ENCODE data around the gene AOAH. TPM values are rescaled to one million over a fixed set of nuclear protein-coding genes. Genes with fewer than 3 reads are reported as not detected.

The AOAH gene
- total and polyA plus RNA-seq, 2 experiments from 2014 or later = not detected

DNA sequence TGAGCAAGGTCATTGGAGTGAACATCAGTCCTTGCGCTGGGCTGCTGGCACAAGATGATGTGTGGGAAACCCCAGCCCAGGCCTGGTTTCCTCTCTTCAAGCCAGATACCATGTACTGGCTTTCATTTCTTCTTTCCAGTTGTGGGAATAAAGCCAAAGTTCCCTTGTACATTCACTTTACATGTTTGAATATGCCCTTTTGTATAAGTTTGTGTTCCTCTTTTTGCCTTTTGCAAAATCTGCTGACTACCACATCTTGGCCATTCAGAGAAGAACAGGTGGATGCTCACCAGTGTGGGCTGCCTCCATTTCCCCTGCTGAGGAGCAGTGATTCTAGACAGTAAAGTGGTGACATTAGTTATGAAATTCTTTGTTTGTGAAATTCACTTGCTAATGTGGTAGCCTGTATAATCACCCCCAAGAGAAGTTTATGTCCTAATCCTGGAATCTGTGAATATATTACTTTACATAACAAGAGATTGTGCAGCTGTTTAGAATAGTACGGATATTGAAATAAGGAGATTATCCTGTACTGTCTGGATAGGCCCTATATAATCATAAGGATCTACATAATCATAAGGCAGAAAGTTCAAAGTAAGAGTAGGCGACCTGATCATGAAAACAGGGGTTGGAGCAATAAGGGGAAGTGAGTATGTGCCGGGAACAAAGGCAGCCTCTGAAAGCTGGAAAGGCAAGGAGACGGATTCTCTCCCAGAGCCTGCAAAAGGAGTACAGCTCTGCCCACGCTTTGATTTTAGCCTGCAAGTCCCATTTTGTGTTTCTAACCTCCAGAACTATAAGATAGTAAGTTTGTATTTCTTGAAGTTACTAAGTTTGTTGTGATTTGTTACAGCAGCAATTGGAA is 18.8 kb upstream of the AOAH start:
- Histone ChIP-seq H3K9me3 (ENCODE audit: low read depth) (no peaks in the 10 kb centered on the region), H3K4me1 (ENCODE audit: insufficient read depth) (no peaks in the 10 kb centered on the region), H3K36me3 (ENCODE audit: low read depth) (no peaks in the 10 kb centered on the region), H3K27ac (no peak overlapping the region), H3K4me3 (no peak overlapping the region), H2AFZ (no peak overlapping the region), H3F3A (ENCODE audit: insufficient read depth) (no peaks in the 10 kb centered on the region), H3K9ac (no peak overlapping the region), H3K79me2 (ENCODE audit: insufficient read depth) (no peaks in the 10 kb centered on the region), H3K27me3 (replicated peaks; ENCODE audit: insufficient read depth) (no peaks in the 10 kb centered on the region), H4K20me1 (ENCODE audit: insufficient read depth) (no peaks in the 10 kb centered on the region), H3K9me2 (ENCODE audit: insufficient read depth) (no peaks in the 10 kb centered on the region), H3K4me2 (ENCODE audit: unreplicated experiment) (no peak overlapping the region)
- DNase-seq = no peak
- in situ Hi-C loops (cut with MboI) = no loop called here
- no peak for TF ChIP-seq EZH2 (IDR thresholded peaks at IDR 0.05; ENCODE audit: insufficient read depth, poor library complexity, severe bottlenecking)
- TF ChIP-seq EZH2phosphoT487 (IDR thresholded peaks at IDR 0.05; ENCODE audit: insufficient read depth, low read depth) = no peak
- 30 to 34% methylated on average over 6 of the region's 6 CpGs for WGBS, 2 experiments (ENCODE audit: low coverage in 1 of 2, low lambda C conversion rate in 2 of 2, missing lambda C conversion rate in 2 of 2)

- Histone ChIP-seq H3K4me2 (ENCODE audit: unreplicated experiment) (no peak overlapping the region), H3K27ac (no peak overlapping the region), H3K36me3 (ENCODE audit: low read depth) (no peaks in the 10 kb centered on the region), H3K9me3 (ENCODE audit: low read depth) (no peaks in the 10 kb centered on the region), H3K9ac (no peak overlapping the region), H3K27me3 (replicated peaks; ENCODE audit: insufficient read depth) (no peaks in the 10 kb centered on the region), H3K9me2 (ENCODE audit: insufficient read depth) (no peaks in the 10 kb centered on the region), H3K4me3 (no peak overlapping the region), H3F3A (ENCODE audit: insufficient read depth) (no peaks in the 10 kb centered on the region), H2AFZ (no peak overlapping the region), H3K79me2 (ENCODE audit: insufficient read depth) (no peaks in the 10 kb centered on the region), H4K20me1 (ENCODE audit: insufficient read depth) (no peaks in the 10 kb centered on the region), H3K4me1 (ENCODE audit: insufficient read depth) (no peaks in the 10 kb centered on the region)
- no peak for DNase-seq
- in situ Hi-C loops (cut with MboI) = no loop called here
- TF ChIP-seq EZH2 (IDR thresholded peaks at IDR 0.05; ENCODE audit: insufficient read depth, poor library complexity, severe bottlenecking) (no peak), EZH2phosphoT487 (IDR thresholded peaks at IDR 0.05; ENCODE audit: insufficient read depth, low read depth) (no peak)
- 30 to 32% methylated on average over 3 of the region's 3 CpGs for WGBS, 2 experiments (ENCODE audit: low coverage in 1 of 2, low lambda C conversion rate in 2 of 2, missing lambda C conversion rate in 2 of 2)
These were observed 17.6 kb upstream of the AOAH start for GRCh38 chr7:36741866-36742265.

DNA sequence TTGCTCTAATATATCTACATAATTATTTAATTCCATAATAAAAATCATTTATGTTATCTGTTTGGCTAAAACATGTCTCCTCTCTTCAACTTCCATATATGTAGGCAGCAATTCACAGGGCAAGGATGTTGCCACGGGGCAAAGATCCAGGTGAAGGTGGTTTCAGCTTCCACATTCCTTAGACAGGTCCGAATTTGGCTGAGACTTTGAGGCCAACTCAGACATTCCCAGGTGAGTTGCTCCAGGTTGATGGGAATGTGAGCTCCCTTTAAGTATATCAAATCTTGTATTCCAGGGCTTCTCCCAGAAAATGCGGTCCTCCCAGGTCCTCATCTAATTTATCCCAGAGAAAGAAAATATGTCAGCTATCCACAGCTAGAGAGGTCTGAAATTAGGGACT is 15.1 kb upstream of the AOAH start:
- Histone ChIP-seq H4K20me1 (ENCODE audit: insufficient read depth) (no peaks in the 10 kb centered on the region), H3K4me2 (ENCODE audit: unreplicated experiment) (no peak overlapping the region), H3K79me2 (ENCODE audit: insufficient read depth) (no peaks in the 10 kb centered on the region), H2AFZ (no peak overlapping the region), H3K9ac (no peak overlapping the region), H3K27ac (no peak overlapping the region), H3K36me3 (ENCODE audit: low read depth) (no peaks in the 10 kb centered on the region), H3K9me2 (ENCODE audit: insufficient read depth) (no peaks in the 10 kb centered on the region), H3K4me3 (no peak overlapping the region), H3K9me3 (ENCODE audit: low read depth) (no peaks in the 10 kb centered on the region), H3K27me3 (replicated peaks; ENCODE audit: insufficient read depth) (no peaks in the 10 kb centered on the region), H3F3A (ENCODE audit: insufficient read depth) (no peaks in the 10 kb centered on the region), H3K4me1 (ENCODE audit: insufficient read depth) (no peaks in the 10 kb centered on the region)
- WGBS, 2 experiments (ENCODE audit: low coverage in 1 of 2, low lambda C conversion rate in 2 of 2, missing lambda C conversion rate in 2 of 2) = 30 to 34% methylated on average over 3 of the region's 3 CpGs
- in situ Hi-C loops (cut with MboI) = no loop called here
- no peak for DNase-seq
- TF ChIP-seq EZH2 (IDR thresholded peaks at IDR 0.05; ENCODE audit: insufficient read depth, poor library complexity, severe bottlenecking) (no peak), EZH2phosphoT487 (IDR thresholded peaks at IDR 0.05; ENCODE audit: insufficient read depth, low read depth) (no peak)

DNA sequence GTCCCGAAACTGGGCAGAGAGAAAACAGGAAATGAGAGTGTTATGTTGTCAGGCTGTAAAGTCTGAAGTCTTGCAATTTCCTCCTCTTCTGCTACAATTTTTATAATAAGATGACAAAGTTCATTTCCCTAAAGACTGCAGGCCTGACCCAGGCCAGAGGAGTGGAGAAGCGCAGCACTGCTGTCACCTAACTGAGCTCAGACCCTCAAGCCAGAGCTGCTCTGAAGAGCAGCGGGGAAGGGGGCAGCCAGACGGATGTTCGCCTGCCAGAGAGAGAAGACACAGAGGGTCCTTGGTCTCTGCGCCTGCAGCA is 12.6 kb upstream of the AOAH start:
- Histone ChIP-seq H3K4me1 (ENCODE audit: insufficient read depth) (no peaks in the 10 kb centered on the region), H3K9ac (no peak overlapping the region), H4K20me1 (ENCODE audit: insufficient read depth) (no peaks in the 10 kb centered on the region), H3F3A (ENCODE audit: insufficient read depth) (no peaks in the 10 kb centered on the region), H3K9me3 (ENCODE audit: low read depth) (no peaks in the 10 kb centered on the region), H3K4me2 (ENCODE audit: unreplicated experiment) (no peak overlapping the region), H2AFZ (no peak overlapping the region), H3K27me3 (replicated peaks; ENCODE audit: insufficient read depth) (no peaks in the 10 kb centered on the region), H3K79me2 (ENCODE audit: insufficient read depth) (no peaks in the 10 kb centered on the region), H3K36me3 (ENCODE audit: low read depth) (no peaks in the 10 kb centered on the region), H3K9me2 (ENCODE audit: insufficient read depth) (no peaks in the 10 kb centered on the region), H3K4me3 (no peak overlapping the region), H3K27ac (no peak overlapping the region)
- in situ Hi-C loops (cut with MboI) = no loop called here
- 48 to 62% methylated on average over 6 of the region's 6 CpGs for WGBS, 2 experiments (ENCODE audit: low coverage in 1 of 2, low lambda C conversion rate in 2 of 2, missing lambda C conversion rate in 2 of 2)
- TF ChIP-seq EZH2 (IDR thresholded peaks at IDR 0.05; ENCODE audit: insufficient read depth, poor library complexity, severe bottlenecking) = no peak
- no peak for TF ChIP-seq EZH2phosphoT487 (IDR thresholded peaks at IDR 0.05; ENCODE audit: insufficient read depth, low read depth)
- no peak for DNase-seq

Measured in GM23248 (cell line).